IPS-18a (cell line): ENCODE data around the gene YIF1B.

ENCODE experiments used
- H3K27ac ChIP-seq: one replicate; pipeline ENCODE4 v1.5.1; 2013; ENCODE audit warnings: low read length
- H3K27me3 ChIP-seq: one replicate; pipeline ENCODE4 v1.6.1; 2013; ENCODE audit warnings: mild to moderate bottlenecking, low read length; ENCODE audit not compliant: control insufficient read depth, insufficient read depth
- H3K36me3 ChIP-seq: one replicate; pipeline ENCODE4 v1.6.1; 2013; ENCODE audit warnings: low read depth, low read length; ENCODE audit not compliant: control insufficient read depth
- H3K4me1 ChIP-seq: one replicate; pipeline ENCODE4 v1.6.1; 2013; ENCODE audit warnings: low read depth, low read length; ENCODE audit not compliant: control insufficient read depth
- H3K4me3 ChIP-seq: one replicate; pipeline ENCODE4 v1.5.1; 2013; ENCODE audit warnings: low read length
- H3K9ac ChIP-seq: one replicate; pipeline ENCODE4 v1.6.1; 2013; ENCODE audit warnings: mild to moderate bottlenecking, low read length, moderate library complexity
- H3K9me3 ChIP-seq: one replicate; pipeline ENCODE4 v1.6.1; 2013; ENCODE audit warnings: low read depth, low read length; ENCODE audit not compliant: control insufficient read depth

Gene YIF1B

DNA sequence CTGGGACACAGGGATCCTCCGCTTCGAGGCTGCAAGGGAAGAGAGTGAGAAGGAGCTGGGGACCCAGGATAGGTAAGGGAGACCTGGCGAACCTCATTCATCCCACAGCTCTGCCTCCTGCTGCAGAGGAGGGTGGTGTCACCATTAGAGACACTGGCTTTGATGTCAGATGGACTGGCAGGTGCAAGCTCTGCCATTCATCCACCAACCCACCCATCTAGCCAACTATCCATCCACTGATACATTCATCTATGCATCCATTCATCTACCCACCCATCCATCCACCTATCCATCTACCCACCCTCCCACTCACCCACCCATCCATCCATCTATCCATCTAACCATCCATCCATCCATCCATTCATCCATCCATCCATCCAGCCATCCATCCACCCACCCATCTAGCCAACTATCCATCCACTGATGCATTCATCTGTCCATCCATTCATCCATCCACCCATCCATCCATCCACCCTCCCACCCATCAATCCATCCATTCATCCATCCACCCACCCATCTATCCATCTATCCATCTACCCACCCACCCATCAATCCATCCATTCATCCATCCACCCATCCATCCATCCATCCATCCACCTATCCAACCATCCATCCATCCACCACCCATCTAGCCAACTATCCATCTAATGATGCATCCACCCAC lies 6.0 kb downstream of the YIF1B start:
- H3K36me3 ChIP-seq = peaks cover 4% of the 10 kb centered on the region
- no peaks in the 10 kb centered on the region for H3K9me3 ChIP-seq
- no peaks in the 10 kb centered on the region for H3K27me3 ChIP-seq
- H3K4me3 ChIP-seq = no peak overlapping the region
- H3K27ac ChIP-seq = no peak overlapping the region
- H3K9ac ChIP-seq = no peak overlapping the region
- peaks cover under 1% of the 10 kb centered on the region for H3K4me1 ChIP-seq

DNA sequence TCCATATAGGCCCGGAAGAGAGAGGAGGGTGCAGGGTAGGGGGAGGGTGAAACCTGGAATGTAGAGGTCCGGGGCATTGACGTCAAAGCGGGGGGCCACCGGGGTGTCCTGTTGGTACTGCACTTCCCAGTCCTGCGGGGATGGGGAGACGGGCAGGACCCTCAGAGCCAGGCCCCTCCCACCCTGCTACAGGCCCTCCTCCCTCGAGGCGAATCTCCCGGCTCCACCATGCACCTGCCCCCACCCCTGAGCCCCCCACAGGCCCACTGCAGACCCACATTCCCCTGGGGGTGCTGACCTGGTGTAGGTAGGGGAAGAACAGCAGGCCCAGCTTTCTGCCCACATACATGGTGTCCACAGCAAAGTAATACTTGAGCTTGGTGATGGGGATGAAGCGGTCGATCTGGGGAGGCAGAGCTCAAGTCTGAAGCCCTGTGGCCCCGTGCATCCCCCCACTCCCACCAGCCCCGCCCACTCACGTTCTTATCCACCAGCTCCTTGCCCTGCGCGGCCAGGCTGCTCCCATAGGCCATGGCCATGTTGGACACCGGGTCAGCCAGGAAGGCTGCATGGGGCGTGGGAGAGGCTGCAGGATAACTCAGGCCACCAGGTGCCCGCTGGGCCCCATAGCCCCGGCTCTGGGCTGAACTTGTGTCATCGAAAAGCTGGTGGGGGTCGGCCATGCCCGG lies 6.7 kb downstream of the YIF1B start:
- peaks cover 4% of the 10 kb centered on the region for H3K36me3 ChIP-seq
- H3K27ac ChIP-seq = no peak overlapping the region
- H3K9ac ChIP-seq = no peak overlapping the region
- no peak overlapping the region for H3K4me3 ChIP-seq
- H3K27me3 ChIP-seq = no peaks in the 10 kb centered on the region
- H3K9me3 ChIP-seq = no peaks in the 10 kb centered on the region
- peaks cover 5% of the 10 kb centered on the region for H3K4me1 ChIP-seq

DNA sequence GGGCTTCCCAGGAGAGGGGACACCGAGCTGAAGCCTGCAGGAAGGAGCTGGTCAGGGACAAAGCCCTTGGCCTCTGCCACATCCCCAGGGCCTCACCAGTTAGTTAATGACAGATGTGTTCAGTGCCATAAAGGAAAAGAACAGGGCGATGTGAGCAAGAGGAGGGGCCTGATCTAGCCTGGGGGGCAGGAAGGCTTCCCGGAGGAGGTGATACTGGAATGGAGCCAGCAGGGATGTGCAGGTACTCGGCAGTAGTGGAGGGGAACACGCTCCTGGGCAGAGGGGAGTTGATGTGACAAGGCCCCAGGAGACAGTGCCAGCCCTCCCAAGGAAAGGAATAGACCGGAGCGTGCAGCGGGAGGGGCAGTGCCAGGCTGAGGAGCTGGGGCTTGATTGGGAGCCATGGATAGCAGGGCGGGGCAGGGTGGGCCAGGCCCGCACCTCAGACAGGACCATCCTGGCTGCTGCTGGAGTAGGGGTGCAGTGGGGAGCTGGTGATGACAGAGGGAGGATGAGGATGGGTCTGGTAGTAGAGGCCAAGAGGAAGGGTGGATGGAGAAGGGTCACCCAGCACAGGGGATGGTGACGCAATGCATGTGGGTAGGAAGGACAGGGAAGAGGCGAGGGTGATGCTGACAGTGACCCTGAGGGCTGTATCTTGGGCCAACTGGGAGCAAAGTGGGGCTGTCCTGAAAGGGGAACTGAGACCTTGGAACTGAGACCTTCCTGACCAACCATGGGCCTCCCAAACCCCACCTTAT lies 7.6 kb downstream of the YIF1B start:
- Histone ChIP-seq H3K27me3 (no peaks in the 10 kb centered on the region), H3K9me3 (no peaks in the 10 kb centered on the region), H3K4me3 (no peak overlapping the region), H3K27ac (no peak overlapping the region), H3K9ac (no peak overlapping the region), H3K36me3 (peaks cover 4% of the 10 kb centered on the region), H3K4me1 (peaks cover 5% of the 10 kb centered on the region)

DNA sequence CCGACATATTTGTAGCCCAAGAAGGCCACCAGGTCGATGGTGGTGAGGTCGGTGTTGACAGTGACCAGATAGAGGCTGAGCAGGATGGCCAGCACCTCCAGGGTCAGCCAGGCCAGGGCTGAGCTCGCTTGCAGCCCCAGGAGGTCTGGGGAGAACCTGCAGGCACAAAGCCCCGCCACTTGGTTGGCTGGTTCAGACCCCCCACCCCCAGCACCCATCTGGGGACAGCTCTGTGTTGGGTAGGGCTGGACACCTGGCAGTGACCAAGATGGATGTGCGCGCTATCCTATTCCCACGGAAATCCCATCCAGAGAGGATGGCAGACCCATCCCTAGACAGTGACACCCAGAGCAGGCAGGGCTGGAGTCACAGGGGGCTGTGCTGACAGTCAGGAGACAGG lies 8.2 kb downstream of the YIF1B start:
- peaks cover 5% of the 10 kb centered on the region for H3K4me1 ChIP-seq
- no peaks in the 10 kb centered on the region for H3K9me3 ChIP-seq
- no peaks in the 10 kb centered on the region for H3K27me3 ChIP-seq
- no peak overlapping the region for H3K27ac ChIP-seq
- no peak overlapping the region for H3K4me3 ChIP-seq
- peaks cover 4% of the 10 kb centered on the region for H3K36me3 ChIP-seq
- no peak overlapping the region for H3K9ac ChIP-seq

DNA sequence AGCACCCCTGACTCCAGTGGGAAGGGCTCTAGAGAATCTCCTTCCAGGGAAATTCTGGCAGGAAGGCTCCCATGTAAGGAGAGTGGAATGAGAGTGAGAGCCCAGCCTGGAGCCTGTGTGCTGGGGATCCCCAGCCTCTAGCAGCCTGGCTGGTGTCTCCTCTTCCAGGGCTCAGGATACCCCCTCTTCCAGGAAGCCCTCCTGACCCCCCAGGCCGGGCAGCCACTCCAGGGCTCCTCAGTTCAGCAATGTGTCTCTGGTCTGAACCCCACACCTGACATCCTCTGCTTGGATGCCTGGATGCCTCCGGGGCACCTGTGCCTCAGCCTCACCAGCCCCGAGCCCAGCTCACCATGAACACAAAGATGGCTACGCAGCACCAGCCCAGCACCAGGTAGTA lies 8.7 kb downstream of the YIF1B start:
- Histone ChIP-seq H3K36me3 (peaks cover 4% of the 10 kb centered on the region), H3K9me3 (no peaks in the 10 kb centered on the region), H3K9ac (no peak overlapping the region), H3K4me3 (no peak overlapping the region), H3K27ac (no peak overlapping the region), H3K4me1 (peaks cover 5% of the 10 kb centered on the region), H3K27me3 (no peaks in the 10 kb centered on the region)

DNA sequence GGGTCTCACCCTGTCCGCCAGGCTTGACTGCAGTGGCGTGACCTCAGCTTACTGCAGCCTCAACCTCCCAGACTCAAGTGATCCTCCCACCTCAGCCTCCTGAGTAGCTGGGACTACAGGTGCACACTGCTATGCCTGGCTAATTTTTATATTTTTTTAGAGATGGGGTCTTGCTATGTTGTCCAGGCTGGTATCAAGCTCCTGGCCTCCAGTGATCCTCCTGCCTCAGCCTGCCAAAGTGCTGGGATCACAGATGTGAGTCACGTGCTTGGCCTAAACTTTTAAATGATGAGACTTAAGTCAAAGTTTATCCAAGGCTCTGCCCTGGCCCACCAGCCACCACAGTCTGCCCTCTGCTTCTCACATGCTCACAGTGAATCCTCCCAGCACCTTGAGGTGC lies 9.5 kb downstream of the YIF1B start:
- Histone ChIP-seq H3K4me1 (peaks cover 5% of the 10 kb centered on the region), H3K9me3 (no peaks in the 10 kb centered on the region), H3K27me3 (no peaks in the 10 kb centered on the region), H3K4me3 (no peak overlapping the region), H3K9ac (no peak overlapping the region), H3K27ac (no peak overlapping the region), H3K36me3 (peaks cover 4% of the 10 kb centered on the region)

DNA sequence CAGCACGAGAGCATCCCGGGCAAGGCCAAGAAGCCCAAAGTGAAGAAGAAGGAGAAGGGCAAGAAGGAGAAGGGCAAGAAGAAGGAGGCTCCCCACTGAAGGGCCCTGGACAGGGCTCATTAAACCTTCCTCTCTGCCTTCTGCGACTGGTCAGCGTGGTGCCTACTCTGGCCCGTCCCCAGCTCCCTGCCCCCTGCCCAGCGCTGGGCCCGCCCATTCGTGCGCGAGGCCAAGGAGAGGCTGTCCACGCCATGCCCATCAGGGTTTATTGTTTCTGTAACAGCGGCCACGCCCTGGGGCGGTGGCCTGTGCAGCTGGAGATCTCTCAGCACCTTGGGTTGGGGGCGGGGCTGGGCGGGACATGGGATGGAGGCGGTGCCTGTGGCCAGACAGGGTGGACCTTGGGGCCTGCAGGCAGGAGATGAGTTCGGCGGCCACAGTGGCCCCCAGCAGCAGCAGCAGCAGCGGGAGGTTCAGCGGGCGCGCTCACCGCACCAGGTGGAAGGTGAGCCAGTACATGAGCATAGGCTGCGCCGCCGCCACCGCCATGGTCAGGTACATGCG lies 10.8 kb downstream of the YIF1B start:
- Histone ChIP-seq H3K9ac (no peak overlapping the region), H3K4me1 (peaks cover 5% of the 10 kb centered on the region), H3K9me3 (no peaks in the 10 kb centered on the region), H3K27ac (no peak overlapping the region), H3K4me3 (peak overlapping the region; percentile 20), H3K36me3 (peaks cover 4% of the 10 kb centered on the region), H3K27me3 (no peaks in the 10 kb centered on the region)

DNA sequence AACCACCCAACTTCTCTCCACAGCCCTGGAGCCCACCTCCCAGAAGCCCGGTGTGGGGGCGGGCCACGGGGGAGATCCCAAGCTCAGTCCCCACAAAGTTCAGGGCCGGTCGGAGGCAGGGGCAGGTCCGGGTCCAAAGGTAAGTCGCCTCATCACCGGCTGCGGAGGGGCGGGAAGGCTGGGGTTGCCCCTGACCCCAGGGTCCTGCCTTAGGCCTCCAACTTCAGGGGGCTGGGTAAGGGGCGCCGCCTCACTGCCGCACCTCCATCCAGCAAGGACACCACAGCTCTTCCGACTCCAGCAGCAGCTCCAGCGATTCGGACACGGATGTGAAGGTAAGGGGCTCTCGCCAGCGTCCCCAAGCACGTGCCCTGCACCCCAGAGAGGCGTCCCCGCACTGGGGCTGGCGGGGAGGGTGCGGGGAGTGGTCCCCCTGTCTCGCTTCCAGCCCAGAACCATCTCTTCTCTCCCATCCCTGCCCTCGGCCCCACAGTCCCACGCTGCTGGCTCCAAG lies 11.3 kb downstream of the YIF1B start:
- Histone ChIP-seq H3K27ac (no peak overlapping the region), H3K27me3 (no peaks in the 10 kb centered on the region), H3K36me3 (peaks cover 4% of the 10 kb centered on the region), H3K9ac (no peak overlapping the region), H3K4me1 (peaks cover 5% of the 10 kb centered on the region), H3K9me3 (no peaks in the 10 kb centered on the region), H3K4me3 (peak overlapping the region; percentile 20)

DNA sequence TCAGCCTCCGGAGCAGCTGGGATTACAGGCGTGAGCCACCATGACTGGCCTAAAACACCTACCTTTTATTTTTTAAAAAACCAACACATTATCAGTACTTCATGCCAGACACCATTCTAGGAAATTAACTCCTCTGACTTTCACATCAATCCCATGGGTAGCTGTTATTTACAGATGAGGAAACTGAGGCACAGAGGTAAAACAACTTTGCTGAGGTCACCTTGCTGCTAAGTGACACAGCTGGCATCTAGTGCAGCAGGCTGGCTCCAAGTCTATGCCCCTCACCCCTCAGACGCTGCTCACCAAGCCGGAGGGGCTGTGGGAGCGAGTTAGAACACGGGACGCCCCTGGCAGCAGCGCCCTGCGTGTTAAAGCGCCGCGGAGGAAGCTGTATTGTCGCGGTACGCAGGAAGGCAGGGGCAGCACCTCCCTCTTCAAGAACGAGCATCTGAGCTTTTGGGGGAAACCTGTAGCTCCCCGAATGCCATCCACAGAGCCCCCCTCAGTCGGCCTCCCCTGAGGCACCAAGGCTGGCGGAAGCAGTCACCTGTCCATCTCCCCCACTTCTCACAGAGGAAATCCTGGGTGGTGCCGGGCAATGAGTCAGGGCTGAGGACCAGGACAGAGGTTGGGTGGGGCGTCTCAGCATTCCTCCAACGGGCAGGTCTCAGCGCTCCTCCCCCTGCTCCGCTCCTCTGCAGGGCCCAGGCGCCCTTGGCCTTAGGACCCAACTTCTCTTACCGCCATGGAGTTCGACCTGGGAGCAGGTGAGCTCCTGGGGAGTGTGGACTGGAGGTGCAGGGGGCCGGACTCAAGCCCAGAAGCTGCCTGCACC lies 12.0 kb downstream of the YIF1B start, which contains the start of gene C19orf33:
TSS of gene C19orf33 (plus strand) at position 735 of the 835 bp plus-strand sequence. CDS start at position 746, 11 bp downstream.
- no peak within 1 kb of the TSS for H3K9ac ChIP-seq
- peaks cover 4% of the 10 kb centered on the region for H3K36me3 ChIP-seq
- no peaks in the 10 kb centered on the region for H3K27me3 ChIP-seq
- H3K4me3 ChIP-seq = peak within 1 kb of the TSS; percentile 20
- peaks cover 5% of the 10 kb centered on the region for H3K4me1 ChIP-seq
- no peak within 1 kb of the TSS for H3K27ac ChIP-seq
- no peaks in the 10 kb centered on the region for H3K9me3 ChIP-seq

DNA sequence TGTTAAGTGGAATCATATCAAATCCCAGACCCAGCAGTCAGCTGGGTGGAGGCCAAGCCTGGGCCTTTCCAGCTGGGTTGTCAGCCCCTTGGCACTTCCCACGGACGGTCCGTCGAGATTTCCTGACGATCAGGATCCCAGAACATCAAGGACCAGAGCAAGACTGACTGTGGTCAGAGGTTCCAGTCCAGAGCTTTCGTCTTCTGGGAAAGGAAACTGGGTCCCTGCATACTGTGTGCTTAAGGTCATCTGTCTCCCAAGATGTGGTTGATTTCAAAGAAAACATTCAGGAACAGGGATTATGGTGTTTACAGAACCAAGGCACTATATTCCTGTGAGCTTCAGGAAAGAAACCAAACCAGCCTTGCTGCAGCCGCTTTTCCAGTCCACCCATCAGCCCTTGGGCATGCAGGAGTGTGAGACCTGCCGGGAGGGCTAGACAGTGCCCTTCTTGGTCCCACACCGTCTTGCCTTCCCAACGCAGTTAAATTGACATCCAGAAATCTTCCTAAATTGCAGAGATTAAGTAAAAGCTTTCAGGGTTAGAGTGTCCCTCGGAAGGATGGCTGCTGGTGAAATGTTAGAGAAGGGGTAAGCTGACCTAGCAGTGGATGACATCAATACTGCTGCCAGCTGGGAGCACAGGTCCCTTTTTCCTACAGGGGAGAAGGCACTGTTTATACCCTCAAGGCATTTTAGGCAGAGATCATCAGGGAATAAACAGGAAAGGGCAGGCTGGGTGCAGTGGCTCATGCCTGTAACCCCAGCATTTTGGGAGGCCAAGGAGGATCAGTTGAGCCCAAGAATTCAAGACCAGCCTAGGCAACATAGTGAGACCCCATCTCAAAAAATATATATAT lies 16.7 kb downstream of the YIF1B start:
- H3K27ac ChIP-seq = no peak overlapping the region
- no peak overlapping the region for H3K9ac ChIP-seq
- no peak overlapping the region for H3K4me3 ChIP-seq
- H3K9me3 ChIP-seq = no peaks in the 10 kb centered on the region
- no peaks in the 10 kb centered on the region for H3K27me3 ChIP-seq
- H3K4me1 ChIP-seq = no peaks in the 10 kb centered on the region
- no peaks in the 10 kb centered on the region for H3K36me3 ChIP-seq
